HL-60 (cell line): Measurements from ENCODE around the gene TNFRSF12A.

ENCODE experiments used
- DNase-seq, 2 experiments: peaks; one replicate each; pipeline ENCODE4 v3.0.0-alpha.2; 2010 to 2020; ENCODE audit warnings: low read depth in 1 of 2, low spot score in 1 of 2
- H3K27ac ChIP-seq: fragments of 250-450 bp; sonication (Bioruptor Pico); replicated peaks from 2 replicates; pipeline ENCODE4 v1.5.1; 2020; ENCODE audit warnings: mild to moderate bottlenecking, moderate library complexity
- H3K27me3 ChIP-seq: fragments of 250-450 bp; sonication (Bioruptor Pico); 2 replicates; pipeline ENCODE4 v1.5.1; 2021; ENCODE audit warnings: mild to moderate bottlenecking, moderate library complexity; ENCODE audit not compliant: insufficient read depth, poor library complexity, severe bottlenecking
- H3K4me3 ChIP-seq: replicated peaks from 2 replicates; pipeline ENCODE4 v1.5.1; 2011; ENCODE audit warnings: mild to moderate bottlenecking, control low read depth, low read length; ENCODE audit not compliant: insufficient read depth
- CTCF ChIP-seq: IDR thresholded peaks from one replicate; pipeline ENCODE4 v1.5.1; 2011; ENCODE audit warnings: low read length, control low read depth, inconsistent platforms; ENCODE audit not compliant: insufficient read depth
- GABPA ChIP-seq: IDR thresholded peaks from 2 replicates; pipeline ENCODE4 v1.6.1; 2012; ENCODE audit warnings: low read depth
- POLR2AphosphoS5 ChIP-seq: IDR thresholded peaks from 2 replicates; pipeline ENCODE4 v1.6.1; 2012; ENCODE audit warnings: low read depth
- REST ChIP-seq: IDR thresholded peaks from 2 replicates; pipeline ENCODE4 v1.6.1; 2012; ENCODE audit warnings: low read depth; ENCODE audit not compliant: insufficient replicate concordance
- SPI1 ChIP-seq: IDR thresholded peaks from 2 replicates; pipeline ENCODE4 v1.6.1; 2012; ENCODE audit warnings: low read depth, mild to moderate bottlenecking, borderline replicate concordance

The TNFRSF12A gene

GRCh38 chr16:3000540-3000939, 19.6 kb upstream of the TNFRSF12A start:
- TF ChIP-seq GABPA, result no peak
- no peak for TF ChIP-seq REST
- TF ChIP-seq CTCF, result no peak
- no peak for TF ChIP-seq SPI1
- TF ChIP-seq POLR2AphosphoS5, result no peak
- Histone ChIP-seq H3K27me3 (no peaks in the 10 kb centered on the region), H3K27ac (no peak overlapping the region), H3K4me3 (no peak overlapping the region)
- DNase-seq, result no peak

GRCh38 chr16:3001316-3001715, 18.9 kb upstream of the TNFRSF12A start:
- no peak overlapping the region for H3K4me3 ChIP-seq
- DNase-seq, result no peak
- TF ChIP-seq CTCF (no peak), POLR2AphosphoS5 (no peak), REST (no peak), GABPA (no peak)
- no peaks in the 10 kb centered on the region for H3K27me3 ChIP-seq
- H3K27ac ChIP-seq, result no peak overlapping the region

- Histone ChIP-seq H3K27ac (no peak overlapping the region), H3K27me3 (no peaks in the 10 kb centered on the region), H3K4me3 (no peak overlapping the region)
- DNase-seq, result peak; percentile 99 to 100
- TF ChIP-seq SPI1, result no peak
- TF ChIP-seq GABPA, result no peak
- no peak for TF ChIP-seq CTCF
- TF ChIP-seq POLR2AphosphoS5, result no peak
- no peak for TF ChIP-seq REST
These were observed 16.4 kb upstream of the TNFRSF12A start for GRCh38 chr16:3003582-3004270.
